ENCODE data around the gene TENM4.

DNA sequence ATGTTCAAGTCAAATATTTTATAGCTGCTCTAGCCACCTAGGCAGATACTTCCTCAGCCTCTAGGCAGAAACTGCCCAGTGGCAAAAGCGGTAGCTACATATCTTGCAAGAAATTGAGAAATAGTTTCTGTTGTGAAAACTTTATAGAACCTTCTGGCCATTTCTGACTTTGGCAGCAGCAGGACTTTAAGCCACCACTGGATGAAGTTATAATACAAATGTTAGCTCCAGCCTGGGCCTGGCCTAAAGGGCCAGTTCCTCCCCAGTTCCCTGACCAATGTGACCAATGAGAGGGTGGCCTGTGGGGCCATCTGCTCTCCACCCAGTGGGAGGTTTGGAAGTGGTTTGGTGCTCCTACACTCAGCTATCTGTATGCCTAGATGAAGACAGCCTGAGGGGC lies 612.2 kb downstream of the TENM4 start:
- TF ChIP-seq POLR2A (IDR thresholded peaks at IDR 0.05; ENCODE audit: control extremely low read depth in 1 of 2, low read depth in 2 of 2, low read length in 2 of 2) = no peak
- TF ChIP-seq, protein P1, sequence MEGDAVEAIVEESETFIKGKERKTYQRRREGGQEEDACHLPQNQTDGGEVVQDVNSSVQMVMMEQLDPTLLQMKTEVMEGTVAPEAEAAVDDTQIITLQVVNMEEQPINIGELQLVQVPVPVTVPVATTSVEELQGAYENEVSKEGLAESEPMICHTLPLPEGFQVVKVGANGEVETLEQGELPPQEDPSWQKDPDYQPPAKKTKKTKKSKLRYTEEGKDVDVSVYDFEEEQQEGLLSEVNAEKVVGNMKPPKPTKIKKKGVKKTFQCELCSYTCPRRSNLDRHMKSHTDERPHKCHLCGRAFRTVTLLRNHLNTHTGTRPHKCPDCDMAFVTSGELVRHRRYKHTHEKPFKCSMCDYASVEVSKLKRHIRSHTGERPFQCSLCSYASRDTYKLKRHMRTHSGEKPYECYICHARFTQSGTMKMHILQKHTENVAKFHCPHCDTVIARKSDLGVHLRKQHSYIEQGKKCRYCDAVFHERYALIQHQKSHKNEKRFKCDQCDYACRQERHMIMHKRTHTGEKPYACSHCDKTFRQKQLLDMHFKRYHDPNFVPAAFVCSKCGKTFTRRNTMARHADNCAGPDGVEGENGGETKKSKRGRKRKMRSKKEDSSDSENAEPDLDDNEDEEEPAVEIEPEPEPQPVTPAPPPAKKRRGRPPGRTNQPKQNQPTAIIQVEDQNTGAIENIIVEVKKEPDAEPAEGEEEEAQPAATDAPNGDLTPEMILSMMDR (IDR thresholded peaks at IDR 0.05; ENCODE audit: control extremely low read depth in 1 of 3, insufficient read depth in 1 of 3, low read depth in 1 of 3, low read length in 3 of 3) = no peak
- TF ChIP-seq HDAC6 (IDR thresholded peaks at IDR 0.05; ENCODE audit: low read depth, low read length) = no peak
- no peak for TF ChIP-seq EZH2 (IDR thresholded peaks at IDR 0.05; ENCODE audit: low read depth, low read length, severe bottlenecking)
